GM19099 (cell line): Measurements from ENCODE around the gene KMO.

Experiments used
- POLR2A ChIP-seq: IDR thresholded peaks from 3 replicates; pipeline ENCODE4 v1.6.1; 2011; ENCODE audit warnings: low read depth; ENCODE audit not compliant: insufficient read length; ENCODE audit errors: extremely low read depth

The KMO gene

GRCh38 chr1:241624935-241625334, 92.8 kb downstream of the KMO start:
- TF ChIP-seq POLR2A = no peak

- no peak for TF ChIP-seq POLR2A
Measured at GRCh38 chr1:241627453-241628259, 95.5 kb downstream of the KMO start.

- no peak for TF ChIP-seq POLR2A
Measured at GRCh38 chr1:241630005-241630404, 97.8 kb downstream of the KMO start.

- TF ChIP-seq POLR2A = no peak
Measured at GRCh38 chr1:241630476-241630875, 98.3 kb downstream of the KMO start.

GRCh38 chr1:241630899-241631298, 98.7 kb downstream of the KMO start:
- no peak for TF ChIP-seq POLR2A

- no peak for TF ChIP-seq POLR2A
Measured at GRCh38 chr1:241631674-241632073, 99.5 kb downstream of the KMO start.

- no peak for TF ChIP-seq POLR2A
Measured at GRCh38 chr1:241632987-241633386, 100.8 kb downstream of the KMO start.

GRCh38 chr1:241635556-241636152, 103.5 kb downstream of the KMO start:
- no peak for TF ChIP-seq POLR2A

GRCh38 chr1:241636291-241636690, 104.1 kb downstream of the KMO start:
- no peak for TF ChIP-seq POLR2A

- no peak for TF ChIP-seq POLR2A
Measured at GRCh38 chr1:241637046-241637590, 104.9 kb downstream of the KMO start.

GRCh38 chr1:241637604-241638003, 105.4 kb downstream of the KMO start:
- TF ChIP-seq POLR2A = no peak

GRCh38 chr1:241638099-241638682, 106.0 kb downstream of the KMO start:
- TF ChIP-seq POLR2A = no peak

GRCh38 chr1:241638909-241639622, 106.9 kb downstream of the KMO start:
- no peak for TF ChIP-seq POLR2A

- TF ChIP-seq POLR2A = no peak
Measured at GRCh38 chr1:241639623-241640148, 107.5 kb downstream of the KMO start.
